Loucy (cell line): ENCODE results near the gene CXCL17.

Experiments used
- H2AFZ ChIP-seq: fragments of 200-600 bp; sonication (generic); 2 replicates; pipeline ENCODE4 v1.6.0; 2016; ENCODE audit warnings: antibody characterized with exemption, mild to moderate bottlenecking, low read length, moderate library complexity
- H3F3A ChIP-seq: fragments of 200-600 bp; 2 replicates; pipeline ENCODE4 v1.6.0; 2016; ENCODE audit warnings: antibody characterized with exemption, low read depth, mild to moderate bottlenecking
- H3K27me3 ChIP-seq: fragments of 200-600 bp; sonication (generic); 2 replicates; pipeline ENCODE4 v1.6.1; 2014; ENCODE audit warnings: low read length, mild to moderate bottlenecking; ENCODE audit not compliant: insufficient read depth, poor library complexity, severe bottlenecking
- H3K36me3 ChIP-seq: fragments of 200-600 bp; sonication (generic); 2 replicates; pipeline ENCODE4 v1.6.1; 2016; ENCODE audit warnings: low read length; ENCODE audit not compliant: insufficient read depth
- H3K4me1 ChIP-seq: fragments of 200-600 bp; sonication (generic); 2 replicates; pipeline ENCODE4 v1.5.1; 2014; ENCODE audit warnings: low read length, mild to moderate bottlenecking; ENCODE audit not compliant: insufficient read depth, poor library complexity, severe bottlenecking
- H3K4me2 ChIP-seq: fragments of 200-600 bp; sonication (generic); 2 replicates; pipeline ENCODE4 v1.6.0; 2014; ENCODE audit warnings: antibody characterized with exemption, low read length, low read depth, mild to moderate bottlenecking; ENCODE audit not compliant: poor library complexity, severe bottlenecking
- H3K4me3 ChIP-seq: fragments of 200-600 bp; sonication (generic); 2 replicates; pipeline ENCODE4 v1.5.1; 2014; ENCODE audit warnings: low read length, mild to moderate bottlenecking, mixed read lengths; ENCODE audit not compliant: poor library complexity, severe bottlenecking
- H3K79me2 ChIP-seq: fragments of 200-600 bp; sonication (generic); 2 replicates; pipeline ENCODE4 v1.6.1; 2014; ENCODE audit warnings: low read length; ENCODE audit not compliant: insufficient read depth
- H3K9ac ChIP-seq: fragments of 200-600 bp; sonication (generic); 2 replicates; pipeline ENCODE4 v1.6.0; 2014; ENCODE audit warnings: mild to moderate bottlenecking, low read depth, low read length, moderate library complexity; ENCODE audit not compliant: poor library complexity, severe bottlenecking
- H3K9me2 ChIP-seq: fragments of 200-600 bp; sonication (generic); replicated peaks from 2 replicates; pipeline ENCODE4 v1.6.1; 2016; ENCODE audit warnings: low read depth, low read length, mixed read lengths
- H3K9me3 ChIP-seq: fragments of 200-600 bp; sonication (generic); 2 replicates; pipeline ENCODE4 v1.6.1; 2014; ENCODE audit warnings: mild to moderate bottlenecking, antibody characterized with exemption, low read length, low read depth; ENCODE audit not compliant: insufficient read depth
- H4K20me1 ChIP-seq: fragments of 200-600 bp; sonication (generic); 2 replicates; pipeline ENCODE4 v1.6.0; 2014; ENCODE audit warnings: antibody characterized with exemption, low read length, mild to moderate bottlenecking; ENCODE audit not compliant: insufficient read depth, poor library complexity, severe bottlenecking
- EZH2phosphoT487 ChIP-seq: fragments of 200-600 bp; IDR thresholded peaks from 2 replicates; pipeline ENCODE4 v1.6.1; 2018; ENCODE audit warnings: antibody characterized with exemption, mild to moderate bottlenecking, moderate library complexity, borderline replicate concordance
- TF ChIP-seq, protein P1 (sequence below): fragments of 200-600 bp; sonication (generic); conservative IDR thresholded peaks from 2 replicates; pipeline ENCODE4 v1.5.1; 2014; ENCODE audit warnings: mild to moderate bottlenecking, antibody characterized with exemption, low read length

CXCL17 gene

DNA sequence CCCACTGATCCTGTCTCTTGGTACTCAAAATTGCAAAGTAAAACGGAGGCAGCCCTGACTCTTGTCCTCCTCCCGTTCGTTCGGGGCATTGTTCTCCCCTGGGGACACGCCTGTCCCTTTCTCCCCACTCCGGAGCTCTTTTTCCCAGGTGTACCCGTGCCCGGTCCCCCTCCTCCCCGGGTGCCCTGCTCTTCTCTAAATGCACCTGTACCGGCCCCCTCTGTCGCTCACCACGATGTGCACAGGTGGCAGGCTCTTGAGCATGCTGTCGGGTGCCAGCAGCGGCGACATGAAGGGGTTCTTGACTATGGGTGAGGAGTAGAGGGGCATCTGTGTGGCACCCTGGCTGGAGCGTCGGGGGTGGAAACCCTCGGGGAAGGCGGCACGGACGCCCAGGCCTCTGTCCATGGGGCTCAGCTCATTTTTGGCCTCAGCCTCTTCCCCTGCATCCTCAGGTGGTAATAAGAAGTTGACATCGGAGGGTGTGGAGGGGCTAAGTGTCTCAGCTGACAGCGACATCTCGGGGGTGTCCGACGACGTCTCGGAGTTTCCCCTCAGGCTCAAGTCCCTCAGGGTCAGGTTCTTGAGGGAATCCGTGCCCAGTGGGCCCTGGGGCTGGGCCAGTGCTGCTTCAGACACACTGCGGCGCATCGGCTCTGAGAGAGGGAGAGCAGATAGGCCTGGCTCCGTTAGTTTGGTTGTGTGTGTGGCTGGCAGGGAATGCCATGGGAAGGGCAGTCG, 40.2 kb downstream of the CXCL17 start:
- H3K4me2 ChIP-seq: peak overlapping the region; percentile 89
- peaks cover 10% of the 10 kb centered on the region; the same call in 1 of the 2 replicates for H3K79me2 ChIP-seq
- H3K36me3 ChIP-seq: no peaks in the 10 kb centered on the region; the same call in 1 of the 2 replicates
- H3F3A ChIP-seq: no peaks in the 10 kb centered on the region
- no peak overlapping the region for H2AFZ ChIP-seq
- H3K27me3 ChIP-seq: no peaks in the 10 kb centered on the region
- H3K9me3 ChIP-seq: no peaks in the 10 kb centered on the region
- peak overlapping the region; percentile 78 for H3K4me3 ChIP-seq
- no peaks in the 10 kb centered on the region for H4K20me1 ChIP-seq
- H3K9ac ChIP-seq: peak overlapping the region; percentile 76
- TF ChIP-seq, protein P1, sequence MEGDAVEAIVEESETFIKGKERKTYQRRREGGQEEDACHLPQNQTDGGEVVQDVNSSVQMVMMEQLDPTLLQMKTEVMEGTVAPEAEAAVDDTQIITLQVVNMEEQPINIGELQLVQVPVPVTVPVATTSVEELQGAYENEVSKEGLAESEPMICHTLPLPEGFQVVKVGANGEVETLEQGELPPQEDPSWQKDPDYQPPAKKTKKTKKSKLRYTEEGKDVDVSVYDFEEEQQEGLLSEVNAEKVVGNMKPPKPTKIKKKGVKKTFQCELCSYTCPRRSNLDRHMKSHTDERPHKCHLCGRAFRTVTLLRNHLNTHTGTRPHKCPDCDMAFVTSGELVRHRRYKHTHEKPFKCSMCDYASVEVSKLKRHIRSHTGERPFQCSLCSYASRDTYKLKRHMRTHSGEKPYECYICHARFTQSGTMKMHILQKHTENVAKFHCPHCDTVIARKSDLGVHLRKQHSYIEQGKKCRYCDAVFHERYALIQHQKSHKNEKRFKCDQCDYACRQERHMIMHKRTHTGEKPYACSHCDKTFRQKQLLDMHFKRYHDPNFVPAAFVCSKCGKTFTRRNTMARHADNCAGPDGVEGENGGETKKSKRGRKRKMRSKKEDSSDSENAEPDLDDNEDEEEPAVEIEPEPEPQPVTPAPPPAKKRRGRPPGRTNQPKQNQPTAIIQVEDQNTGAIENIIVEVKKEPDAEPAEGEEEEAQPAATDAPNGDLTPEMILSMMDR: no peak
- no peak for TF ChIP-seq EZH2phosphoT487
- no peaks in the 10 kb centered on the region for H3K9me2 ChIP-seq
- peaks cover 12% of the 10 kb centered on the region for H3K4me1 ChIP-seq

DNA sequence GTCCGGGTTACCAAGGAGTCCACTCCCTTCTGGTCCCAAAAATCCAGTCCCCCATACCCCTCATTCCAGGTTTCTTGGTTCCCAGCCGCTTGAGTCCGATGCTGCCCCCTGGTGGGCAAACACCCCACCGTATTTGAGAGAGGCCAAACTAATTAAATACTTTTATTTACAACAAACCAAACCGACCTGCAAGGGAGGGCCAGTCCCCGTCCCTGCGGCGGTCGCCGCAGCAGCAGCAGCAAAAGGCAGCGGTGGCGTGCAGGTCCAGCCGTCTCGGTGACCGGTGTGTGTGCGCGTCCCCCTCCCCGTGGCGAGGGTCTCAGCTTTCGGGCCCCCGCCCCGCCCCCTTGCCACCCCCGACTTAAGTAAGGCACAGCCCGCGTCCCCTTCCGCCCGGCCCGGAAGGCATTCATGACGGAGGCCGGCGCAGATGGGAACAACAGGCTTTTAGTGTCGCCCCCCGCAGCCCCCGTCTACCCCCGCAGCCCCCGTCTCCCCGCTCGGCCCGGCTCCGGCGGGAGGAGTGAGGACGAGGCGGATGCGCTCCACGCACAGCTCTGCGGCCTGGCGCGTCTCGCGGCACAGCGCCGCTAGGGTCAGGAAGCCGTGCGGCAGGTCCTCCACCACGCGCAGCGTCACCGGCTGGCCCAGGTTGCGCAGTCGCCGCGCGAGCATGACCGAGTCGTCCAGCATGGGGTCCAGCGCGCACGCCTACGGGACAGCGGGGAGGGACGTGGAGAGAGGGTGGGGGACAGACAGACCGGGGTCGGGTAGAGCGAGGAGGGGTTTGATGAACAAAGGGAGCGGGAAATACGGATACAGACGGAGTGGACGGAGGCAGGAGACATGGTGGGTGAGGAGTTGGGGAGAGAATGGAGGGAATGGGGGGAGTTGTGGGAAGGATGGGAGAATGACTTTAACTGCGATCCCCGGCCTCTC, 41.1 kb downstream of the CXCL17 start:
- H3K9me2 ChIP-seq: no peaks in the 10 kb centered on the region
- TF ChIP-seq EZH2phosphoT487: no peak
- TF ChIP-seq, protein P1: peak; percentile 85
- H3K27me3 ChIP-seq: no peaks in the 10 kb centered on the region
- peaks cover 15% of the 10 kb centered on the region; the same call in 1 of the 2 replicates for H3K79me2 ChIP-seq
- peaks cover 16% of the 10 kb centered on the region for H3K4me1 ChIP-seq
- peak overlapping the region; percentile 85 for H2AFZ ChIP-seq
- H3K36me3 ChIP-seq: no peaks in the 10 kb centered on the region; the same call in 1 of the 2 replicates
- peak overlapping the region; percentile 76 for H3K9ac ChIP-seq
- no peaks in the 10 kb centered on the region for H4K20me1 ChIP-seq
- peak overlapping the region; percentile 78 for H3K4me3 ChIP-seq
- peak overlapping the region; percentile 89 for H3K4me2 ChIP-seq
- H3F3A ChIP-seq: no peaks in the 10 kb centered on the region
- no peaks in the 10 kb centered on the region for H3K9me3 ChIP-seq

DNA sequence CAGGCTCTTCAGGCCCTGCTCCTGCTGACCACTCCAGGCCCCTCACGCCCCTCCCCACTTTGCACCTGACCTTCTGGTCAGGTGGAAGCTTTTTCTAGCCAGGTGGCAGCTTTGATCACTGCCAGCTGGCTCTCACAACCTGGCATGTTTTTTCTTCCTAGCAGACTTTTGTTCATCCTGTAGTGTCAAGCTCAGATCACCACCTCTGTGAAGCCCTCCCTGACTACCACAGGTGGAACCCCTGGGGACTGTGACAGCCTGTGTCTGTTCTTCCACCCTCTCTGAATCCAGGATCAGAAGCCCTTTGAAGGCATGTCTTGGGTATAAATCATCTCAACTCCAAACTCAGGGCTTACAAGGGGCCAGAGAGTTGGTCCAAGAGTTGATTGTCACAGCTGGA, 42.3 kb downstream of the CXCL17 start:
- Histone ChIP-seq H3K27me3 (no peaks in the 10 kb centered on the region), H3K4me3 (peak overlapping the region; percentile 78), H3K4me2 (peak overlapping the region; percentile 89), H4K20me1 (no peaks in the 10 kb centered on the region), H3K4me1 (peaks cover 22% of the 10 kb centered on the region), H3F3A (no peaks in the 10 kb centered on the region), H3K36me3 (no peaks in the 10 kb centered on the region; the same call in 1 of the 2 replicates), H3K9me2 (no peaks in the 10 kb centered on the region), H3K9ac (peak overlapping the region; percentile 76), H3K79me2 (peaks cover 15% of the 10 kb centered on the region; the same call in 1 of the 2 replicates), H3K9me3 (no peaks in the 10 kb centered on the region), H2AFZ (no peak overlapping the region)
- TF ChIP-seq EZH2phosphoT487: no peak
- TF ChIP-seq, protein P1: no peak
